Neural cell (in vitro differentiated cells): ENCODE data around the gene MLH1.
"Not testable (repeated sequence)": the region's sequence is repeated elsewhere in the genome, so short reads cannot be mapped to it uniquely, and the experiment has no call there.

ENCODE experiments used
- CTCF ChIP-seq: fragments of 450-650 bp; IDR thresholded peaks from 2 replicates; pipeline ENCODE4 v1.5.1; 2014; ENCODE audit warnings: antibody characterized with exemption, mild to moderate bottlenecking, moderate library complexity; ENCODE audit not compliant: poor library complexity, severe bottlenecking
- EP300 ChIP-seq: fragments of 450-650 bp; conservative IDR thresholded peaks from 2 replicates; pipeline ENCODE4 v1.6.1; 2014; ENCODE audit warnings: antibody characterized with exemption, mild to moderate bottlenecking, moderate library complexity; ENCODE audit not compliant: poor library complexity, severe bottlenecking
- EZH2 ChIP-seq: fragments of 200-600, 300-800 bp; shearing (Covaris generic), sonication (generic); IDR thresholded peaks from 2 replicates; pipeline ENCODE4 v1.6.1; 2014; ENCODE audit warnings: antibody characterized with exemption, low read length, borderline replicate concordance, mild to moderate bottlenecking; ENCODE audit not compliant: insufficient read depth, poor library complexity, severe bottlenecking
- MXI1 ChIP-seq: fragments of 450-650 bp; conservative IDR thresholded peaks from 2 replicates; pipeline ENCODE4 v1.6.1; 2014; ENCODE audit warnings: antibody characterized with exemption, mild to moderate bottlenecking; ENCODE audit not compliant: poor library complexity, severe bottlenecking
- POLR2AphosphoS5 ChIP-seq: IDR thresholded peaks from 2 replicates; pipeline ENCODE4 v1.6.1; 2012
- RAD21 ChIP-seq: fragments of 450-650 bp; conservative IDR thresholded peaks from 2 replicates; pipeline ENCODE4 v1.6.1; 2014; ENCODE audit warnings: antibody characterized with exemption, mild to moderate bottlenecking, moderate library complexity
- REST ChIP-seq: IDR thresholded peaks from 2 replicates; pipeline ENCODE4 v1.6.1; 2012; ENCODE audit warnings: borderline replicate concordance
- SMC3 ChIP-seq: fragments of 450-650 bp; conservative IDR thresholded peaks from 2 replicates; pipeline ENCODE4 v1.6.1; 2014; ENCODE audit warnings: antibody characterized with exemption, mild to moderate bottlenecking, moderate library complexity; ENCODE audit not compliant: poor library complexity
- TAF1 ChIP-seq: IDR thresholded peaks from 2 replicates; pipeline ENCODE4 v1.6.1; 2012; ENCODE audit warnings: low read depth

- TF ChIP-seq CTCF, REST, POLR2AphosphoS5, EP300, SMC3, EZH2, RAD21, TAF1, MXI1: not testable (repeated sequence)
Observed at GRCh38 chr3:36947814-36948213, 45.5 kb upstream of the MLH1 start.
